Vagina (tissue), 2 donors: ENCODE data around the gene TRAPPC1.

ENCODE experiments used
- CTCF ChIP-seq, 3 experiments: fragments of 450-650 bp in 2 of 3; fragments of 200-600 bp in 1 of 3; sonication (generic) in 1 of 3; IDR thresholded peaks; one replicate each; pipeline ENCODE4 v1.5.1; 2017 to 2019; ENCODE audit warnings: antibody characterized with exemption in 3 of 3, mild to moderate bottlenecking in 2 of 3, moderate library complexity in 2 of 3
- POLR2AphosphoS5 ChIP-seq, 2 donors: sonication (generic); formaldehyde crosslinking; IDR thresholded peaks; one replicate each; pipeline ENCODE4 v1.9.0; 2017; ENCODE audit warnings: antibody characterized with exemption in 2 of 2, mild to moderate bottlenecking in 2 of 2, low read depth in 1 of 2; ENCODE audit not compliant: insufficient read depth in 1 of 2

GRCh38 chr17:7909089-7909488 is 22.7 kb downstream of the TRAPPC1 start:
- TF ChIP-seq CTCF (IDR thresholded peaks at IDR 0.05) (no peak), POLR2AphosphoS5 (IDR thresholded peaks at IDR 0.05; ENCODE audit: insufficient read depth in 1 of 2, low read depth in 1 of 2) (no peak)
